ENCODE measurements around the gene RBBP7.

The RBBP7 gene

GRCh38 chrX:16870095-16870861 lies at the start of gene RBBP7:
Gene RBBP7, minus strand, starts transcription at chrX:16870362. Its CDS starts 309 bp downstream, at chrX:16870053.
- peak within 1 kb of the TSS; percentile 73 for H3K4me3 ChIP-seq (ENCODE audit: low read length)
- no peak for TF ChIP-seq CTCF (conservative IDR thresholded peaks at IDR 0.05; ENCODE audit: low read length)
- DNase-seq (ENCODE audit: low read depth), result peak; percentile 86

DNA sequence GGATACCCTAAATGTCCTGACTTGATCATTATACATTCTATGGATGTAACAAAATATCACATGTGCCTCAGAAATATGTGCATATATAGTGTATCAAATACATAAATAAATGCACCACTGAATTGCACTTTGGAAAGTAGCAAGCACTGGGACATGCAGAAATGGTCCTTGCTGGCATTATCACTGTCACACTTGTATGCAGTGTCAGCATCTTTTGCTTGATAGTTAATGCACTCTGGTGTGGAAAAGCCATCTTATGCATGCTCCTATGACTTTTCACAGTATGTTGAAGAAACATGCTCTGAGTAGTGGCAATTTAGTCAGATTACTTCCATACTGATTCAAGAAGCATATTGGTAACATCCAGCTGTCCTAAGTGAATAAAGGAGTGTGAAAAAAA lies 48.8 kb upstream of the RBBP7 start:
- no peak overlapping the region for H3K4me3 ChIP-seq (ENCODE audit: low read length)
- no peak for DNase-seq (ENCODE audit: low read depth)
- TF ChIP-seq CTCF (conservative IDR thresholded peaks at IDR 0.05; ENCODE audit: low read length), result no peak

GRCh38 chrX:16917120-16917519 lies 47.0 kb upstream of the RBBP7 start:
- no peak overlapping the region for H3K4me3 ChIP-seq (ENCODE audit: low read length)
- DNase-seq (ENCODE audit: low read depth), result no peak
- no peak for TF ChIP-seq CTCF (conservative IDR thresholded peaks at IDR 0.05; ENCODE audit: low read length)

DNA sequence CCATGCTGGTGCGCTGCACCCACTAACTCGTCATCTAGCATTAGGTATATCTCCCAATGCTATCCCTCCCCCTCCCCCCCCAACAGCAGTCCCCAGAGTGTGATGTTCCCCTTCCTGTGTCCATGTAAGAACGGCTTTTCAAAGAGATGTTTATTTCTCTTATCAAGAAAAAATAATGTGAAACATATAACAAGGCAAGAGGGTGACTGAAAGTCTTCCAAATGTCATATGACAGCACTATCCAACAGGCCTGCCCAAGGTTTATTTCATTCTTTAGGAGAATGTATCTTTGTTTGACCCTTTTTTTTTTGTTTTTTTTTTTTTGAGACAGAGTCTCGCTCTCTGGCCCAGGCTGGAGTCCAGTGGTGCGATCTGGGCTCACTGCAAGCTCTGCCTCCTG lies 46.4 kb upstream of the RBBP7 start:
- no peak for TF ChIP-seq CTCF (conservative IDR thresholded peaks at IDR 0.05; ENCODE audit: low read length)
- no peak for DNase-seq (ENCODE audit: low read depth)
- no peak overlapping the region for H3K4me3 ChIP-seq (ENCODE audit: low read length)

- DNase-seq (ENCODE audit: low read depth), result no peak
- no peak for TF ChIP-seq CTCF (conservative IDR thresholded peaks at IDR 0.05; ENCODE audit: low read length)
Measured at GRCh38 chrX:16914058-16914457, 43.9 kb upstream of the RBBP7 start.

DNA sequence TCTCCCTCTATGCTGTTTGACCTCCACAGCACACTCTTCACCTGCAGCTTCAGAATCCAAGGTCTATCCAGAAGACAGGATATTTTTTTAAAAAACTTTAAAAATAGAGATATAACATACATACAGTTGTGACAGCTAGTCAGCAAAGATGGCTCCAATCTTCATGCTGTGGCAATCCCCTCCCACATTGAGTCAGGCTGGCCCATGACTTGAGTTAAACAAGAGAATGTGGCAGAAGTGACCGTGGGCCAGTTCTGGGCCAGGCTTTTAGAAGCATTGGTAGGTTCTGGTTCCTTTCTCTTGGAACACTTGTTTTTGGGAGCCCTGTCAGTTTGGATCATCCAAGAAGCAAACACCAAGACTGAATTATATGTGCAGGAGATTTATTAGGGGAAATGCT lies 40.2 kb upstream of the RBBP7 start:
- TF ChIP-seq CTCF (conservative IDR thresholded peaks at IDR 0.05; ENCODE audit: low read length), result no peak
- no peak overlapping the region for H3K4me3 ChIP-seq (ENCODE audit: low read length)
- no peak for DNase-seq (ENCODE audit: low read depth)

More at GRCh38 chrX:16914058-16914457, 43.9 kb upstream of the RBBP7 start:
- no peak overlapping the region for H3K4me3 ChIP-seq (ENCODE audit: low read length)

- no peak for DNase-seq (ENCODE audit: low read depth)
- H3K4me3 ChIP-seq (ENCODE audit: low read length), result no peak overlapping the region
- no peak for TF ChIP-seq CTCF (conservative IDR thresholded peaks at IDR 0.05; ENCODE audit: low read length)
Measured at GRCh38 chrX:16903274-16904022, 33.3 kb upstream of the RBBP7 start.

All from AG10803 (cell line).